Measurements from ENCODE around the gene HHIPL1. TPM values are rescaled to one million over a fixed set of nuclear protein-coding genes. Genes with fewer than 3 reads are reported as not detected.

The HHIPL1 gene
- total RNA-seq, 2 donors from 2014 or later: 0.12 to 0.21 TPM

DNA sequence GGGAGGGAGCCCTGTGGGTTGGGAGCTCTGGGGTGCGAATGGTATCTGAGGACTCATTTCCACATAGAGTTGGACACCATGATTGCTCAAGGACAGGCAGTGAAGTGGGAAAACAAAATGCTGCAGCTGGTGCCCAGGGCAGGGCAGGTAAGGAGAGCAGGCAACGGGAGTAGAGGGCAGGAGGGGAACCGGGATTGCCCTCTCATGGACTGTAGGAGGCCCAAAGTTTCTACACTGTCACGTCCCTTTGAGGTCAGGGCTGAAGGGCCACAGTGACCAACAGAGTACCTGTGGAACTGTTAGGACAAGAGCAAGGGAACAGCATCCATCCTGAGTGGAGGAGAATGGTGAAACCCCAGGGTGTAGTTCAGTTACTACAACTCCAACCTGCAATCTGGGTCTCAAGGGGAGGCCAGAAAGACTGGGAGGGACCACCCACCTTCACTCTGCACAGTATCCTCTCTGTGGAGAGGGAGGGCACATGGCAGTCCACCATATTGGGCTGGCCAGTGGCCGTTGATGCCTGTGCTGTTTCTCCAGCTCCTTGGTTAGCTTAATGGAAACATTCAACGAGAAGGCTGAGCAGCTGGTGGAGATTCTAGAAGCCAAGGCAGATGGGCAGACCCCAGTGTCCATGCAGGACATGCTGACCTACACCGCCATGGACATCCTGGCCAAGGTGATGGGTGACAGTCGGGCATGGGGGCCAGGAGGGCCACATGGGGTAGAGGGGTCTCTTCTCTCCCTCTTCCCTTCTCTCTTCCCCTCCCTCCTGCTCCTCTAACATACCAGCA, 61.4 kb downstream of the HHIPL1 start:
- H3K36me3 Mint-ChIP-seq (ENCODE audit: low read depth): no peaks in the 10 kb centered on the region
- H3K9me3 ChIP-seq (ENCODE audit: control insufficient read depth, low read length, poor library complexity, severe bottlenecking): peaks cover 13% of the 10 kb centered on the region
- ATAC-seq: no peak
- H3K27me3 Mint-ChIP-seq: no peaks in the 10 kb centered on the region
- H3K27ac Mint-ChIP-seq: no peak overlapping the region
- no peak for DNase-seq
- no peaks in the 10 kb centered on the region for H3K4me1 Mint-ChIP-seq
- H3K4me3 Mint-ChIP-seq: no peak overlapping the region

- no peaks in the 10 kb centered on the region for H3K4me1 Mint-ChIP-seq
These were observed 62.5 kb downstream of the HHIPL1 start for GRCh38 chr14:99707420-99707819.

DNA sequence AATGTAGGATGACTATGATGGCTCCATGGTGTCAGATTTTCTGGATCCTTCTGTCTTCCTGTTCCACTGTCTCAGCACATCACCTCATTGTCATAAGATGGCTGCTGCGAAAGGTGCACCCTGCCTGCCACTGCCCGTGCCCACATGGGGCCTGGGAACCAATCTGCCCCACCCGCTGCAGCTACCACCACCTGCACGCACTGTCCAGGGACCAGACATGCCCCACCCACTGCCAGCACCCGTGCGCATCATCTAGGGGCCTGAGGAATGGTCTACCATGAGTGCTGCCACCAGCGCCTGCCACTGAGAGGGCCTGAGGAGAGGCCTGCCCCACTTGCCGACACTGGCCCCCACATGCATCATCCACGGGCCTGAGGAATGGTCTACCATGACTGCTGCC, 63.0 kb downstream of the HHIPL1 start:
- Mint-ChIP-seq H3K36me3 (ENCODE audit: low read depth) (no peaks in the 10 kb centered on the region), H3K27me3 (peaks cover 6% of the 10 kb centered on the region), H3K4me3 (no peak overlapping the region), H3K4me1 (no peaks in the 10 kb centered on the region), H3K27ac (no peak overlapping the region)
- DNase-seq: no peak
- ATAC-seq: no peak
- H3K9me3 ChIP-seq (ENCODE audit: control insufficient read depth, low read length, poor library complexity, severe bottlenecking): peaks cover 12% of the 10 kb centered on the region

More at GRCh38 chr14:99707420-99707819, 62.5 kb downstream of the HHIPL1 start:
- Mint-ChIP-seq H3K27me3 (peaks cover 6% of the 10 kb centered on the region), H3K4me3 (no peak overlapping the region), H3K27ac (no peak overlapping the region), H3K36me3 (ENCODE audit: low read depth) (no peaks in the 10 kb centered on the region)
- DNase-seq: no peak
- ATAC-seq: no peak
- H3K9me3 ChIP-seq (ENCODE audit: control insufficient read depth, low read length, poor library complexity, severe bottlenecking): peaks cover 13% of the 10 kb centered on the region

GRCh38 chr14:99708449-99708848, 63.5 kb downstream of the HHIPL1 start:
- DNase-seq (no peak), ATAC-seq (no peak)
- H3K27me3 Mint-ChIP-seq: peaks cover 6% of the 10 kb centered on the region
- H3K27ac Mint-ChIP-seq: no peak overlapping the region
- H3K9me3 ChIP-seq (ENCODE audit: control insufficient read depth, low read length, poor library complexity, severe bottlenecking): peaks cover 7% of the 10 kb centered on the region
- H3K4me1 Mint-ChIP-seq: no peaks in the 10 kb centered on the region
- no peaks in the 10 kb centered on the region for H3K36me3 Mint-ChIP-seq (ENCODE audit: low read depth)
- H3K4me3 Mint-ChIP-seq: no peak overlapping the region

GRCh38 chr14:99713972-99714371, 69.0 kb downstream of the HHIPL1 start:
- peaks cover 2% of the 10 kb centered on the region for H3K4me1 Mint-ChIP-seq
- H3K27ac Mint-ChIP-seq: no peak overlapping the region
- H3K36me3 Mint-ChIP-seq (ENCODE audit: low read depth): peaks cover 2% of the 10 kb centered on the region
- DNase-seq (no peak), ATAC-seq (no peak)
- peaks cover 18% of the 10 kb centered on the region for H3K27me3 Mint-ChIP-seq
- peaks cover 3% of the 10 kb centered on the region for H3K9me3 ChIP-seq (ENCODE audit: control insufficient read depth, low read length, poor library complexity, severe bottlenecking)
- H3K4me3 Mint-ChIP-seq: no peak overlapping the region

GRCh38 chr14:99715266-99716000, 70.5 kb downstream of the HHIPL1 start:
- Mint-ChIP-seq H3K27me3 (peaks cover 18% of the 10 kb centered on the region), H3K4me3 (no peak overlapping the region), H3K4me1 (peaks cover 2% of the 10 kb centered on the region), H3K27ac (no peak overlapping the region), H3K36me3 (ENCODE audit: low read depth) (peaks cover 2% of the 10 kb centered on the region)
- no peak for DNase-seq
- no peak for ATAC-seq
- H3K9me3 ChIP-seq (ENCODE audit: control insufficient read depth, low read length, poor library complexity, severe bottlenecking): no peaks in the 10 kb centered on the region

DNA sequence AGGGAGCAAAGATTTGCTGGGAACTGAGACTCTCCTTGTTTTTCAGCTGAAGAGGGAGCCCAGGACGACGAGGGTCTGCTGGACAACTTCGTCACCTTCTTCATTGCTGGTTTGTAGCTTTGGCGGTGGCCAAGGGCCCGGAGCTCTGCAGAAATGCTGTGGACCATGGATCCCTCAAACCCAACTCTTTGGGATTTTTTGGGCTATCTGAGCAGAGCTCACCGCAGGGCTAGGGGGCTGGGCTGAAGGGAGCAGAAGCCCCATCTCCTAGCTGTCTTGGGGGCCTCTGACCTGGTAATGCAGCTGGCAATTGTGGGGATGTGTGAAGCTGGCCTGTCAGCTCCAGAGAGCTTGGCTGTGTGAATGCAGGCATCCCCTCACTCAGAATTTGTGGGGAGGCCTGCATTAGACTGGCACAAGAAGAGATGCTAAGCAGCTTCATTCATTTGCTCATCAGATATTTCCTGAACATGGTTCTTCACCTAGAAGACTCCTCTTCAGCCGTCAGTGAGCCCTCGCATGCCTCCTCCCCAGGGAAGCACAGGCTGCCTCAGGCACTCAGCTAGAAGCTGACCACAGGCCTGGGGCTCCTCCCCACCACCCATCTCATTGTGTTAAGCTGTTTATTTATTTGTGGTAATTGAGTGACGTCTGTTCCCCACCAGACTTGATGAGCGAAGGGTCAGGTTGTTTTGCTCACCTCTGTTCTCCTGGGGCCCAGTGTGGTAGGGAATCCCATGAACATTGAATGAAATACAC, 71.3 kb downstream of the HHIPL1 start:
- no peak overlapping the region for H3K27ac Mint-ChIP-seq
- no peaks in the 10 kb centered on the region for H3K9me3 ChIP-seq (ENCODE audit: control insufficient read depth, low read length, poor library complexity, severe bottlenecking)
- ATAC-seq (no peak), DNase-seq (no peak)
- no peak overlapping the region for H3K4me3 Mint-ChIP-seq
- peaks cover 2% of the 10 kb centered on the region for H3K36me3 Mint-ChIP-seq (ENCODE audit: low read depth)
- H3K4me1 Mint-ChIP-seq: peaks cover 2% of the 10 kb centered on the region
- H3K27me3 Mint-ChIP-seq: peaks cover 18% of the 10 kb centered on the region

- Mint-ChIP-seq H3K4me1 (peaks cover 2% of the 10 kb centered on the region), H3K27ac (no peak overlapping the region)
These were observed 72.1 kb downstream of the HHIPL1 start for GRCh38 chr14:99716850-99717681.

GRCh38 chr14:99717682-99718013, 72.7 kb downstream of the HHIPL1 start:
- ATAC-seq: no peak
- DNase-seq: no peak
- Mint-ChIP-seq H3K27ac (no peak overlapping the region), H3K36me3 (ENCODE audit: low read depth) (peaks cover 2% of the 10 kb centered on the region), H3K4me1 (peaks cover 2% of the 10 kb centered on the region), H3K27me3 (peaks cover 12% of the 10 kb centered on the region), H3K4me3 (no peak overlapping the region)
- no peaks in the 10 kb centered on the region for H3K9me3 ChIP-seq (ENCODE audit: control insufficient read depth, low read length, poor library complexity, severe bottlenecking)

More at GRCh38 chr14:99716850-99717681, 72.1 kb downstream of the HHIPL1 start:
- no peak overlapping the region for H3K4me3 Mint-ChIP-seq
- DNase-seq (peak in 1 of 3 donors; percentile 3), ATAC-seq (no peak)
- no peaks in the 10 kb centered on the region for H3K9me3 ChIP-seq (ENCODE audit: control insufficient read depth, low read length, poor library complexity, severe bottlenecking)
- peaks cover 12% of the 10 kb centered on the region for H3K27me3 Mint-ChIP-seq
- H3K36me3 Mint-ChIP-seq (ENCODE audit: low read depth): peaks cover 2% of the 10 kb centered on the region

GRCh38 chr14:99718031-99718810, 73.3 kb downstream of the HHIPL1 start:
- H3K4me1 Mint-ChIP-seq: peaks cover 2% of the 10 kb centered on the region
- peaks cover 12% of the 10 kb centered on the region for H3K27me3 Mint-ChIP-seq
- peak in 1 of 3 donors; percentile 3 for DNase-seq
- H3K27ac Mint-ChIP-seq: no peak overlapping the region
- no peak overlapping the region for H3K4me3 Mint-ChIP-seq
- no peak for ATAC-seq
- no peaks in the 10 kb centered on the region for H3K9me3 ChIP-seq (ENCODE audit: control insufficient read depth, low read length, poor library complexity, severe bottlenecking)
- peaks cover 2% of the 10 kb centered on the region for H3K36me3 Mint-ChIP-seq (ENCODE audit: low read depth)

DNA sequence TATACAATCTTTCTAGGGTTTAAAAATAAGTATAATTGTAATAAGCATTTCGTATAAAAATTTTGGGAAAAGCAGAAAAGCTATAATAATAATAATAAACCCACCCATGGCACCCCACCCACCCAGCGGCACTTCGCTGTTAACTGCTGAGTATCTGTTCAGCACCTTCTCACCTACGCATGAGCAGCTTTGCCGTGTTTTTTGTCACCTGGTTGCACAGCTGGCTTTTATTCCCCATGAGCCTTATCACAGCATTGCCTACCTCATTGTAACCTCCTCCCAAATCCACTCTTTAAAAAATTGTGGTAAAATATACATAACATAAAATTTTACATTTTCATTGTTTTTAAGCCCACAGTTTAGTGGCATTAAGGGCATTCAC, 73.9 kb downstream of the HHIPL1 start:
- no peak overlapping the region for H3K27ac Mint-ChIP-seq
- no peak overlapping the region for H3K4me3 Mint-ChIP-seq
- H3K4me1 Mint-ChIP-seq: peaks cover 2% of the 10 kb centered on the region
- ATAC-seq (no peak), DNase-seq (no peak)
- peaks cover 12% of the 10 kb centered on the region for H3K27me3 Mint-ChIP-seq
- no peaks in the 10 kb centered on the region for H3K9me3 ChIP-seq (ENCODE audit: control insufficient read depth, low read length, poor library complexity, severe bottlenecking)
- peaks cover 2% of the 10 kb centered on the region for H3K36me3 Mint-ChIP-seq (ENCODE audit: low read depth)

Data from T-helper 17 cell (primary cell).